K562 (cell line): ENCODE data around the gene MTG2. TPM values are rescaled to one million over a fixed set of nuclear protein-coding genes. Genes with fewer than 3 reads are reported as not detected.
A peak's percentile ranks its signal among the peaks of the same experiment; 100 is the strongest.

Experiments
- ATAC-seq: fragments of 200-7000 bp; cut with Tn5 transposase; 3 replicates; pipeline ENCODE4 v1.9.1; 2020; ENCODE audit warnings: moderate library complexity
- BruUV-seq: library from RNA; stranded (reverse); fragments of 400-500 nt; replicated peaks from 2 replicates; lab custom pipeline; 2021; lab: Mats Ljungman, UMichigan
- CTCF ChIA-PET: fragments of 300-600 bp; formaldehyde crosslinking; extraction: SDS; loops from one replicate; lab custom pipeline; 2021; ENCODE audit warnings: low intra/inter-chr PET ratio; lab: Yijun Ruan, JAX
- POLR2A ChIA-PET: fragments of 300-600, 350-650 bp; sonication (Branson Sonifier 250); formaldehyde crosslinking; extraction: SDS; loops from one replicate; lab custom pipeline; 2021; ENCODE audit warnings: antibody characterized with exemption, inconsistent platforms; lab: Yijun Ruan, JAX
- DNase-seq, 4 experiments: peaks; one replicate each; pipeline versions ENCODE4 v3.0.0 to v3.0.0-alpha.2; 2011 to 2018; ENCODE audit warnings: low spot score in 3 of 4, mixed read lengths in 3 of 4; ENCODE audit errors: extremely low read depth in 1 of 4
- FAIRE-seq: peaks from 2 replicates; lab custom pipeline; 2011; peaks lifted over from hg19 to GRCh38; lab: Jason Lieb, UNC
- H2AFZ ChIP-seq: 2 replicates; pipeline ENCODE4 v1.6.0; 2011; ENCODE audit warnings: low read depth, low read length, control low read depth, inconsistent platforms
- H3K27ac ChIP-seq: fragments of 200-600 bp; 3 replicates; pipeline ENCODE4 v1.8.0; 2011; ENCODE audit warnings: low read depth, mild to moderate bottlenecking, control low read depth, inconsistent platforms, low read length, moderate library complexity, mixed read lengths; ENCODE audit errors: extremely low read depth
- H3K27me3 ChIP-seq, 2 experiments: fragments of 300-600 bp in 1 of 2; 2 replicates in 1 of 2; 3 replicates in 1 of 2; pipeline versions ENCODE4 v1.6.0 to v1.8.0; 2011; ENCODE audit warnings: inconsistent platforms in 2 of 2, low read length in 2 of 2, mild to moderate bottlenecking in 1 of 2, mixed read lengths in 1 of 2, moderate library complexity in 1 of 2; ENCODE audit not compliant: control insufficient read depth in 2 of 2, insufficient read depth in 2 of 2
- H3K36me3 ChIP-seq: fragments of 300-600 bp; 3 replicates; pipeline ENCODE4 v1.8.0; 2011; ENCODE audit warnings: mild to moderate bottlenecking, low read length, inconsistent platforms; ENCODE audit not compliant: control insufficient read depth, insufficient read depth
- H3K4me1 ChIP-seq, 2 experiments: fragments of 200-600 bp in 1 of 2; replicated peaks in 1 of 2; 2 replicates in 1 of 2; 3 replicates in 1 of 2; pipeline versions ENCODE4 v1.5.1 to v1.8.0; 2011; ENCODE audit warnings: inconsistent platforms in 2 of 2, low read length in 2 of 2, mild to moderate bottlenecking in 1 of 2, mixed read lengths in 1 of 2, moderate library complexity in 1 of 2; ENCODE audit not compliant: control insufficient read depth in 2 of 2, insufficient read depth in 2 of 2
- H3K4me2 ChIP-seq: 2 replicates; pipeline ENCODE4 v1.6.1; 2011; ENCODE audit warnings: low read length, control low read depth, inconsistent platforms, mixed read lengths; ENCODE audit not compliant: insufficient read depth
- H3K4me3 ChIP-seq: fragments of 200-600 bp; sonication (generic), shearing (Covaris generic); 2 replicates; pipeline ENCODE4 v1.5.1; 2016; ENCODE audit warnings: control low read depth, inconsistent platforms
- H3K79me2 ChIP-seq: fragments of 200-600 bp; 3 replicates; pipeline ENCODE4 v1.8.0; 2011; ENCODE audit warnings: low read length, inconsistent platforms; ENCODE audit not compliant: control insufficient read depth, insufficient read depth
- H3K9ac ChIP-seq, 2 experiments: 2 replicates each; pipeline versions ENCODE4 v1.6.0 to v1.6.1; 2011; ENCODE audit warnings: low read depth in 2 of 2, low read length in 2 of 2, control low read depth in 1 of 2, inconsistent platforms in 1 of 2, mild to moderate bottlenecking in 1 of 2, mixed read lengths in 1 of 2; ENCODE audit not compliant: insufficient read depth in 1 of 2
- H3K9me1 ChIP-seq: one replicate; pipeline ENCODE4 v1.6.0; 2011; ENCODE audit warnings: inconsistent platforms, mild to moderate bottlenecking, low read length, moderate library complexity; ENCODE audit not compliant: control insufficient read depth, insufficient read depth
- H3K9me3 ChIP-seq: replicated peaks from 2 replicates; pipeline ENCODE4 v1.5.1; 2011; ENCODE audit warnings: low read depth, low read length, inconsistent platforms; ENCODE audit not compliant: control insufficient read depth, insufficient read depth
- H4K20me1 ChIP-seq: replicated peaks from 2 replicates; pipeline ENCODE4 v1.6.1; 2011; ENCODE audit warnings: low read length, inconsistent platforms, mixed read lengths; ENCODE audit not compliant: control insufficient read depth, insufficient read depth
- FOS ChIP-seq: IDR thresholded peaks from 3 replicates; pipeline ENCODE4 v1.6.1; 2011; ENCODE audit not compliant: insufficient read length; ENCODE audit errors: extremely low read depth
- HNRNPH1 ChIP-seq: fragments of 200-400 bp; formaldehyde crosslinking; optimal IDR thresholded peaks from 2 replicates; pipeline ENCODE3; 2017; ENCODE audit warnings: low read depth, mild to moderate bottlenecking, low read length, moderate library complexity
- POLR2A ChIP-seq: fragments of 450-650 bp; conservative IDR thresholded peaks from 2 replicates; pipeline ENCODE4 v1.6.1; 2016
- POLR2G ChIP-seq: fragments of 200-400 bp; formaldehyde crosslinking; IDR thresholded peaks from 2 replicates; pipeline ENCODE4 v1.6.1; 2017; ENCODE audit warnings: low read depth, mild to moderate bottlenecking, antibody characterized with exemption, low read length, moderate library complexity
- RNF219 ChIP-seq: fragments of 250-450 bp; sonication (Bioruptor Pico); IDR thresholded peaks from 2 replicates; pipeline ENCODE4 v1.5.0; 2022; ENCODE audit warnings: mild to moderate bottlenecking
- TCF7 ChIP-seq: sonication (generic); IDR thresholded peaks from 2 replicates; pipeline ENCODE4 v1.6.1; 2016; ENCODE audit warnings: antibody characterized with exemption, borderline replicate concordance
- ZNF41 ChIP-seq: fragments of 250-450 bp; sonication (Bioruptor Pico); conservative IDR thresholded peaks from 2 replicates; pipeline ENCODE4 v1.4.0; 2020; ENCODE audit warnings: mild to moderate bottlenecking
- WGBS: fragments of 100-300 bp; shearing (Covaris generic); methylation state at CpG from one replicate; pipeline ENCODE4 v1.1.6; 2016; ENCODE audit warnings: low coverage, mixed read lengths; ENCODE audit not compliant: insufficient coverage; ENCODE audit errors: missing lambda C conversion rate; 5-methylcytosine and 5-hydroxymethylcytosine counted together
- in situ Hi-C: fragments of 300-500 bp; cut with MboI; formaldehyde crosslinking; loops from 4 replicates; pipeline ENCODE4 v1.15.0; 2018; ENCODE audit warnings: inconsistent platforms, mixed read lengths
- intact Hi-C: fragments of 100-400 bp; cut with micrococcal nuclease; formaldehyde crosslinking; loops from 2 replicates; pipeline ENCODE4 v1.14.2; 2022
- polyA plus RNA-seq, 8 experiments: library from polyadenylated mRNA; depleted of rRNA in 4 of 8; stranded (reverse) in 5 of 8; unstranded in 3 of 8; fragments of >200 nt; fragmentation: Nextera tagmentation in 2 of 8; fragmentation: Illumina TruSeq in 1 of 8; extraction: Ambion mirVana in 2 of 8; extraction: Trizol in 1 of 8; gene quantifications; 2 replicates each; pipeline versions ENCODE4 v1.2.1 to v1.2.3, GENCODE V29; 2011 to 2014; ENCODE audit warnings: inconsistent platforms in 1 of 8, missing spikeins in 1 of 8
- total RNA-seq, 7 experiments: library from RNA; depleted of rRNA in 6 of 7; stranded (reverse); fragments of >200 nt in 6 of 7; fragmentation: Illumina TruSeq in 2 of 7; extraction: Trizol in 2 of 7; gene quantifications; 2 replicates each; pipeline versions ENCODE4 v1.2.1 to v1.2.3, GENCODE V29; 2011 to 2021; ENCODE audit warnings: low replicate concordance in 1 of 7

MTG2 gene
- total and polyA plus RNA-seq, 9 of the 15 experiments (the other 6 are each of a cell fraction or from before 2014, with no cell fraction given) = 8.7 to 67.5 (median 44.5) TPM

GRCh38 chr20:62168061-62168460, 14.8 kb upstream of the MTG2 start:
- peaks cover 59% of the 10 kb centered on the region; the same call in 2 of the 3 replicates for H3K36me3 ChIP-seq
- POLR2A ChIA-PET = no interaction called here
- BruUV-seq = TSS peak; percentile 32
- H3K9me3 ChIP-seq = no peaks in the 10 kb centered on the region
- H3K27me3 ChIP-seq = no peaks in the 10 kb centered on the region
- no peak overlapping the region for H3K4me3 ChIP-seq
- DNase-seq = no peak
- no peak overlapping the region for H3K27ac ChIP-seq
- H3K79me2 ChIP-seq = no peaks in the 10 kb centered on the region
- no peak for ATAC-seq
- in situ Hi-C loops = no loop called here
- H2AFZ ChIP-seq = no peak overlapping the region
- peaks cover 0 to 10% of the 10 kb centered on the region in 2 experiments; a peak in 1 of 5 replicates for H3K4me1 ChIP-seq
- H3K4me2 ChIP-seq = no peak overlapping the region
- peaks cover 3% of the 10 kb centered on the region for H3K9me1 ChIP-seq
- no peak overlapping the region for H3K9ac ChIP-seq
- 85% methylated on average over 4 of the region's 4 CpGs for WGBS
- 0 out of 2 replicates have a peak, but pooled peaks cover 4% of the 10 kb centered on the region for H4K20me1 ChIP-seq
- intact Hi-C loops = no loop called here
- CTCF ChIA-PET = no interaction called here
- TF ChIP-seq POLR2A = no peak
- FAIRE-seq = no peak

- Histone ChIP-seq H3K36me3 (peaks cover 59% of the 10 kb centered on the region; the same call in 2 of the 3 replicates), H3K27ac (no peak overlapping the region), H3K9me1 (peaks cover 3% of the 10 kb centered on the region), H3K4me2 (no peak overlapping the region), H3K9me3 (no peaks in the 10 kb centered on the region), H3K9ac (no peak overlapping the region; a peak in 1 of 4 replicates), H4K20me1 (0 out of 2 replicates have a peak, but pooled peaks cover 4% of the 10 kb centered on the region), H3K4me3 (no peak overlapping the region), H2AFZ (no peak overlapping the region), H3K27me3 (no peaks in the 10 kb centered on the region), H3K79me2 (no peaks in the 10 kb centered on the region), H3K4me1 (peaks cover 0 to 4% of the 10 kb centered on the region in 2 experiments; a peak in 1 of 5 replicates)
- DNase-seq (no peak), FAIRE-seq (no peak), ATAC-seq (no peak)
- TF ChIP-seq FOS = no peak
- TF ChIP-seq ZNF41 (CRISPR knock-in tag) = no peak
- TF ChIP-seq POLR2G = peak; percentile 19; the same call in 1 of the 2 replicates
- TF ChIP-seq TCF7 = no peak
- no peak for TF ChIP-seq HNRNPH1
- TF ChIP-seq RNF219 (CRISPR knock-in tag) = no peak
- ChIA-PET CTCF (no interaction called here), POLR2A (no interaction called here)
- BruUV-seq = no TSS peak
- intact Hi-C loops = no loop called here
- in situ Hi-C loops = no loop called here
- WGBS = 83% methylated on average over 17 of the region's 23 CpGs
Measured at GRCh38 chr20:62168890-62169435, 13.9 kb upstream of the MTG2 start.
